Spinal cord (tissue), 10 donors: ENCODE data around the gene JAKMIP2. TPM values are rescaled to one million over a fixed set of nuclear protein-coding genes. Genes with fewer than 3 reads are reported as not detected.

Experiments
- DNase-seq, 6 donors: peaks; one replicate each; pipeline versions ENCODE4 v3.0.0 to v3.0.0-alpha.2; 2013 to 2015; ENCODE audit warnings: low spot score in 6 of 6, low read depth in 4 of 6
- H3K27ac ChIP-seq: one replicate; pipeline ENCODE4 v1.5.1; 2013; ENCODE audit warnings: low read depth, low read length, control low read depth
- H3K27me3 ChIP-seq: one replicate; pipeline ENCODE4 v1.6.1; 2013; ENCODE audit warnings: low read length; ENCODE audit not compliant: control insufficient read depth, insufficient read depth
- H3K36me3 ChIP-seq: one replicate; pipeline ENCODE4 v1.6.1; 2013; ENCODE audit warnings: low read length; ENCODE audit not compliant: control insufficient read depth, insufficient read depth
- H3K4me1 ChIP-seq: one replicate; pipeline ENCODE4 v1.6.1; 2013; ENCODE audit warnings: low read length; ENCODE audit not compliant: control insufficient read depth, insufficient read depth
- H3K4me3 ChIP-seq: one replicate; pipeline ENCODE4 v1.5.1; 2013; ENCODE audit warnings: low read depth, low read length, control low read depth
- H3K9me3 ChIP-seq: one replicate; pipeline ENCODE4 v1.6.1; 2013; ENCODE audit warnings: low read length; ENCODE audit not compliant: control insufficient read depth, insufficient read depth
- WGBS: methylation state at CpG from one replicate; pipeline ENCODE4 v1.1.5; 2013; ENCODE audit warnings: missing lambda C conversion rate; ENCODE audit not compliant: insufficient coverage; 5-methylcytosine and 5-hydroxymethylcytosine counted together
- polyA plus RNA-seq, 2 donors: library from polyadenylated mRNA; unstranded; fragments of 120-200 nt; gene quantifications; one replicate each; pipeline ENCODE4 v1.2.1, GENCODE V29; 2013; ENCODE audit not compliant: insufficient read length in 2 of 2
- total RNA-seq, 2 donors: library from RNA; depleted of rRNA in 1 of 2; stranded (reverse); fragments of 120-200 nt in 1 of 2; fragments of >200 nt in 1 of 2; gene quantifications; one replicate each; pipeline versions ENCODE4 v1.2.3 to v1.2.4, GENCODE V29; 2013 to 2014
- donor health status: healthy.

JAKMIP2 gene
- total and polyA plus RNA-seq, 4 donors, result 31.0 to 45.7 (median 32.2) TPM

GRCh38 chr5:147751156-147751830 is 31.2 kb downstream of the JAKMIP2 start:
- 100% methylated on average over 1 of the region's 13 CpGs for WGBS
- no peaks in the 10 kb centered on the region for H3K9me3 ChIP-seq
- peak in 2 of 6 donors; percentile 50 to 57 for DNase-seq
- H3K36me3 ChIP-seq, result no peaks in the 10 kb centered on the region
- peaks cover 10% of the 10 kb centered on the region for H3K4me1 ChIP-seq
- peak overlapping the region; percentile 50 for H3K27ac ChIP-seq
- no peak overlapping the region for H3K4me3 ChIP-seq
- no peaks in the 10 kb centered on the region for H3K27me3 ChIP-seq

GRCh38 chr5:147750065-147750464 is 32.5 kb downstream of the JAKMIP2 start:
- 60% methylated on average over 1 of the region's 4 CpGs for WGBS
- Histone ChIP-seq H3K4me3 (no peak overlapping the region), H3K36me3 (no peaks in the 10 kb centered on the region), H3K27me3 (no peaks in the 10 kb centered on the region), H3K9me3 (no peaks in the 10 kb centered on the region), H3K27ac (no peak overlapping the region), H3K4me1 (peaks cover 10% of the 10 kb centered on the region)
- DNase-seq, result no peak

GRCh38 chr5:147748590-147748989 is 33.9 kb downstream of the JAKMIP2 start:
- H3K27ac ChIP-seq, result no peak overlapping the region

GRCh38 chr5:147746986-147747385 is 35.5 kb downstream of the JAKMIP2 start:
- DNase-seq, result no peak
- H3K9me3 ChIP-seq, result no peaks in the 10 kb centered on the region
- H3K4me3 ChIP-seq, result no peak overlapping the region
- no peaks in the 10 kb centered on the region for H3K36me3 ChIP-seq
- H3K27ac ChIP-seq, result no peak overlapping the region
- no CpG with 5 or more reads among the region's 3 CpGs for WGBS
- H3K27me3 ChIP-seq, result no peaks in the 10 kb centered on the region
- H3K4me1 ChIP-seq, result peaks cover 12% of the 10 kb centered on the region

More at GRCh38 chr5:147748590-147748989, 33.9 kb downstream of the JAKMIP2 start:
- Histone ChIP-seq H3K4me1 (peaks cover 12% of the 10 kb centered on the region), H3K9me3 (no peaks in the 10 kb centered on the region), H3K36me3 (no peaks in the 10 kb centered on the region), H3K27me3 (no peaks in the 10 kb centered on the region), H3K4me3 (no peak overlapping the region)
- no peak for DNase-seq
- no CpG with 5 or more reads among the region's 2 CpGs for whole genome bisulfite sequencing

- no peaks in the 10 kb centered on the region for H3K36me3 ChIP-seq
- peak in 5 of 6 donors; percentile 52 to 91 (median 65) for DNase-seq
- peak overlapping the region; percentile 73 for H3K27ac ChIP-seq
- H3K4me1 ChIP-seq, result peaks cover 3% of the 10 kb centered on the region
- no peak overlapping the region for H3K4me3 ChIP-seq
- H3K27me3 ChIP-seq, result no peaks in the 10 kb centered on the region
- no CpG with 5 or more reads among the region's 1 CpG for WGBS
- H3K9me3 ChIP-seq, result no peaks in the 10 kb centered on the region
These were observed 38.7 kb downstream of the JAKMIP2 start for GRCh38 chr5:147743678-147744374.

GRCh38 chr5:147743012-147743411 is 39.5 kb downstream of the JAKMIP2 start:
- DNase-seq, result no peak
- peaks cover 3% of the 10 kb centered on the region for H3K4me1 ChIP-seq
- H3K4me3 ChIP-seq, result no peak overlapping the region
- H3K27me3 ChIP-seq, result no peaks in the 10 kb centered on the region
- H3K9me3 ChIP-seq, result no peaks in the 10 kb centered on the region
- no CpG with 5 or more reads among the region's 2 CpGs for WGBS
- H3K27ac ChIP-seq, result peak overlapping the region; percentile 73
- no peaks in the 10 kb centered on the region for H3K36me3 ChIP-seq

DNA sequence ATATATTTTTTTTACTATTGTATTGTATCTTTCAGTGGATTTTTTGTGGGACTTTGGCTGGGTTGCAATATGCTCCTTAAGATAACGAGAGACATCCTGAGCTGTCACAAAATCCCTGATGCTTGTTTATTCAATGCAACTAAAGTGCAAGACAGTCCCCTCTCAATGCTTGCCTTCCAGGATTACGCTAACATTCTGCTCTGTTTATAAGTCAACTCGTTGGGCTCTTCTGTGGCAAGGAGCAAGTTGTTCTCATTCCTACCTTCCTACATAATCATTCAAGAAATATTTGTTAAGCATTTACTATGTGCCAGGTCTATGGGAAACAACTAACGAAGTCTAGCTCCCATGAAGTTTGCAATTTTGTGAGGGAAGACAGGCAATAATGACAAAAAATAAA is 40.4 kb downstream of the JAKMIP2 start:
- H3K36me3 ChIP-seq, result no peaks in the 10 kb centered on the region
- no peaks in the 10 kb centered on the region for H3K27me3 ChIP-seq
- no peak overlapping the region for H3K4me3 ChIP-seq
- DNase-seq, result no peak
- no peak overlapping the region for H3K27ac ChIP-seq
- 91% methylated on average over 1 of the region's 4 CpGs for WGBS
- no peaks in the 10 kb centered on the region for H3K9me3 ChIP-seq
- H3K4me1 ChIP-seq, result peaks cover 3% of the 10 kb centered on the region

DNA sequence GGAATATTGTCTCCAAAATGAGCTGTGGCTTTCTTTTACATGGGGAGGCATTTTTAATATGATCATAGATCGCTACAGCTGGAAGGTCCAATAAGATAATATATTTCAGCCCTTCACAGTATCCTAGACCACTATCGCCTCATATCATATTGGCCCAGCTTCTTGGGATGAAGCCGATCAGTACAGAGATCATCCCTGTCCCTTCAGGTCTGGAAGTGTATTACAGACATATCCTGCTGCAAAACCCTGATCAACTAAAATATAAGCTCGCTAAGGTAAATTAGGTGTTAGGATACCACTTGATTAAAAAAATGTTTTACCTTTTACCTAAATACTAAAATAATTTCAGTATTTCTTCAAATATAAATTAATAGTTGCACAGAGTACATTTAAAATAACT is 41.7 kb downstream of the JAKMIP2 start:
- H3K4me1 ChIP-seq, result peaks cover 3% of the 10 kb centered on the region
- 100% methylated on average over 1 of the region's 4 CpGs for WGBS
- H3K9me3 ChIP-seq, result no peaks in the 10 kb centered on the region
- no peak overlapping the region for H3K27ac ChIP-seq
- no peak overlapping the region for H3K4me3 ChIP-seq
- no peaks in the 10 kb centered on the region for H3K36me3 ChIP-seq
- no peak for DNase-seq
- H3K27me3 ChIP-seq, result no peaks in the 10 kb centered on the region

DNA sequence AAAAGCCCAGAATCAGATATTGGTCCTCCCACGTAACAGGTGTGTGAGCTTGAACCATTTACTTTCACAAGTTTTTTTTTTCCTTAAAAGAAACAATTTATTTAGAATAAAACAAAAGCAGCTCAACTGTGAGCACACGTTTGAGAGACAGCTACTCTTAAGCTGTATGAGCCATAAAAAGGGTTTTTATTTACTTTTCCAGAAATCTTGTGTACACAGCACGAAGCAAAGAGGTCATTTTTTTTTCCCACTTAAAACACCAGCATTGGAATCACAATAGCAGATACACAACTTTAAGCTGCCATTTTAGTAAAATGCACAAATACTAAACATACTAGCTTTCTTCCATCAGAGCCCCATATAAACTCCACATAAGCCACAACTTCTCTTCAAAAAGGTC is 44.6 kb downstream of the JAKMIP2 start:
- 50% methylated on average over 1 of the region's 3 CpGs for WGBS
- no peak overlapping the region for H3K4me3 ChIP-seq
- no peak for DNase-seq
- H3K27me3 ChIP-seq, result no peaks in the 10 kb centered on the region
- H3K4me1 ChIP-seq, result no peaks in the 10 kb centered on the region
- no peaks in the 10 kb centered on the region for H3K9me3 ChIP-seq
- H3K36me3 ChIP-seq, result no peaks in the 10 kb centered on the region
- H3K27ac ChIP-seq, result no peak overlapping the region

DNA sequence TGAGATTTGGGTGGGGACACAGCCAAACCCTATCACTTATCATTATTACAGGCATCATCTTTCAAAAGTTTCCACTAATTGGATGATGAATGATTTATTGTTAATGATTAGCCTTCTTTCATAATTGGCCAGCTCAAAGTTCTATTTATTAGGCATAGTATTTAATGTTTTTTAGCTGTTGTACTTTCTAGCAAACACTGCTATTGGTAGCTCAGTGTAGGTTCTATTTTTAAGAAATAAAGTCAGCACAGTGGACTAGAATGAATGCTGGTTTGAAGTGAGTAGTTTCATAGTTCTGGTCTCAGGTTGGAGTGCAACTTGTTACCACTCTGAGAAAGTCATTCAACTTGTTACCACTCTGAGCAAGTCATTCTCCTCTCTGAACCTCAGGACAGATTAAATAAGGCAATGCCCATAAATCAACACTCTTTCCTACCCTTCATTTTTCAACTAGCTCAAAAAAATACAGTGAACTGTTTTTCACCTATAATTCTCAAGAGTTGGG is 46.9 kb downstream of the JAKMIP2 start:
- H3K27ac ChIP-seq, result no peak overlapping the region
- H3K4me3 ChIP-seq, result no peak overlapping the region
- H3K9me3 ChIP-seq, result no peaks in the 10 kb centered on the region
- H3K27me3 ChIP-seq, result no peaks in the 10 kb centered on the region
- no peak for DNase-seq
- no peaks in the 10 kb centered on the region for H3K4me1 ChIP-seq
- no peaks in the 10 kb centered on the region for H3K36me3 ChIP-seq
